ENCODE measurements around the gene SAA4. TPM values are rescaled to one million over a fixed set of nuclear protein-coding genes. Genes with fewer than 3 reads are reported as not detected.
"Not testable (repeated sequence)": the region's sequence is repeated elsewhere in the genome, so short reads cannot be mapped to it uniquely, and the experiment has no call there.

SAA4 gene
- total RNA-seq, 1 experiment from 2014 or later = not detected

DNA sequence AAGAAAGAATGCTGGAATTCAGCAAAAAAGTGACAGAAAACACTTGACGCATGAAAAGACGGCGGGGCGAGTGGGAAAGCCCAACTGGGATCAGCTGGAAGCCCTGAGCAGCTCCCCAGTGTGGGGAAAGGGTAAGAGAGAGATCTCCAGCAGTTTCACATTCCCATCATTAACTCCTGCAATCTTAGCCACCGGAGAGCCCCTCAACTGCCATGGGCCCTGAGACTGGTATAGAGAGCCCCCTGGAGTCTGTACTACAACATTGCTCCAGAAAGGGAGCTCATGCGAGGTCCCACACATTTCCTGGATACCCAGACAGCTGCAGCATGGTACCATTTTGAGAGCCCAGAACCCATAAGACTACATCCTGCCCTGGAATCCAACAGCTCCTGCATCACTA is 32.9 kb downstream of the SAA4 start:
- POLR2A ChIA-PET = interaction anchor here (1.0 kb wide), 1 partner anchor 9 kb away, joined by 4 read pairs; no protein-coding TSS in a partner anchor
- no peak overlapping the region for H3K4me2 ChIP-seq (ENCODE audit: low read length)

DNA sequence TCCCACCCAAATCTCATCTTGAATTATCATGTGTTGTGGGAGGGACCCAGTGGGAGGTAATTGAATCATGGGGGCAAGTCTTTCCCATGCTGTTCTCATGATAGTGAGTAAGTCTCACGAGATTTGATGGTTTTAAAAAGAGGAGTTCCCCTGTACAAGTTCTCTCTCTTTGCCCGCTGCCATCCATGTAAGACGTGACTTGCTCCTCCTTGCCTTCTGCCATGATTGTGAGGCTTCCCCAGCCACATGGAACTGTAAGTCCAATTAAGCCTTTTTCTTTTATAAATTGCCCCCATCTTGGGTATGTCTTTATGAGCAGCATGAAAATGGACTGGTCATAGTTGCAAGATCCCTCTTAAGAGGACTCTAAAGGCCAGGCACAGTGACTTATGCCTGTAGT is 38.9 kb downstream of the SAA4 start:
- ATAC-seq; H3K9me3 ChIP-seq (ENCODE audit: control insufficient read depth in 1 of 2, insufficient read depth in 1 of 2, low read depth in 1 of 2, low read length in 2 of 2); H3K27me3 ChIP-seq (ENCODE audit: insufficient read depth, low read length); H4K20me1 ChIP-seq (ENCODE audit: insufficient read depth); H3K4me3 ChIP-seq (replicated peaks in 1 of 2; ENCODE audit: low read depth in 1 of 2, low read length in 2 of 2); H3K79me2 ChIP-seq (ENCODE audit: insufficient read depth, low read length); DNase-seq (ENCODE audit: low read depth, low spot score); H3K27ac ChIP-seq (ENCODE audit: low read depth, low read length); H3K9me2 ChIP-seq (ENCODE audit: insufficient read depth); RAD21 ChIA-PET (ENCODE audit: low non-redundant PET in 1 of 2, low total read pairs in 2 of 2, uncharacterized antibody in 2 of 2, unreplicated experiment in 2 of 2); BruUV-seq (replicated peaks); POLR2A ChIA-PET; H2AFZ ChIP-seq (ENCODE audit: low read depth, low read length, poor library complexity, severe bottlenecking); H3K36me3 ChIP-seq (ENCODE audit: control insufficient read depth in 1 of 2, insufficient read depth in 2 of 2, low read length in 2 of 2); intact Hi-C loops (cut with micrococcal nuclease); CTCF ChIA-PET; H3K9ac ChIP-seq (ENCODE audit: low read length); H3K4me1 ChIP-seq (ENCODE audit: control insufficient read depth in 1 of 2, insufficient read depth in 2 of 2, low read length in 2 of 2); H3K4me2 ChIP-seq (ENCODE audit: low read length): not testable (repeated sequence)

More for the DNA sequence above, 32.9 kb downstream of the SAA4 start:
- CTCF ChIA-PET = interaction anchor here (0.5 to 1.9 kb wide), 17 partner anchors 9 to 473 kb away, joined by 3 to 40 read pairs (median 4); no protein-coding TSS in a partner anchor
- Histone ChIP-seq H3K79me2 (ENCODE audit: insufficient read depth, low read length) (no peaks in the 10 kb centered on the region), H4K20me1 (ENCODE audit: insufficient read depth) (no peaks in the 10 kb centered on the region), H3K4me1 (ENCODE audit: control insufficient read depth in 1 of 2, insufficient read depth in 2 of 2, low read length in 2 of 2) (no peaks in the 10 kb centered on the region), H3K9ac (ENCODE audit: low read length) (no peak overlapping the region), H3K9me3 (ENCODE audit: control insufficient read depth in 1 of 2, insufficient read depth in 1 of 2, low read depth in 1 of 2, low read length in 2 of 2) (no peaks in the 10 kb centered on the region), H3K27ac (ENCODE audit: low read depth, low read length) (no peak overlapping the region), H2AFZ (ENCODE audit: low read depth, low read length, poor library complexity, severe bottlenecking) (no peak overlapping the region), H3K4me3 (replicated peaks in 1 of 2; ENCODE audit: low read depth in 1 of 2, low read length in 2 of 2) (no peak overlapping the region), H3K9me2 (ENCODE audit: insufficient read depth) (no peaks in the 10 kb centered on the region), H3K36me3 (ENCODE audit: control insufficient read depth in 1 of 2, insufficient read depth in 2 of 2, low read length in 2 of 2) (no peaks in the 10 kb centered on the region), H3K27me3 (ENCODE audit: insufficient read depth, low read length) (no peaks in the 10 kb centered on the region)
- BruUV-seq (replicated peaks) = no TSS peak
- TF ChIP-seq RAD21 (IDR thresholded peaks at IDR 0.05; ENCODE audit: low read depth) = peak; percentile 68
- TF ChIP-seq, protein P1, sequence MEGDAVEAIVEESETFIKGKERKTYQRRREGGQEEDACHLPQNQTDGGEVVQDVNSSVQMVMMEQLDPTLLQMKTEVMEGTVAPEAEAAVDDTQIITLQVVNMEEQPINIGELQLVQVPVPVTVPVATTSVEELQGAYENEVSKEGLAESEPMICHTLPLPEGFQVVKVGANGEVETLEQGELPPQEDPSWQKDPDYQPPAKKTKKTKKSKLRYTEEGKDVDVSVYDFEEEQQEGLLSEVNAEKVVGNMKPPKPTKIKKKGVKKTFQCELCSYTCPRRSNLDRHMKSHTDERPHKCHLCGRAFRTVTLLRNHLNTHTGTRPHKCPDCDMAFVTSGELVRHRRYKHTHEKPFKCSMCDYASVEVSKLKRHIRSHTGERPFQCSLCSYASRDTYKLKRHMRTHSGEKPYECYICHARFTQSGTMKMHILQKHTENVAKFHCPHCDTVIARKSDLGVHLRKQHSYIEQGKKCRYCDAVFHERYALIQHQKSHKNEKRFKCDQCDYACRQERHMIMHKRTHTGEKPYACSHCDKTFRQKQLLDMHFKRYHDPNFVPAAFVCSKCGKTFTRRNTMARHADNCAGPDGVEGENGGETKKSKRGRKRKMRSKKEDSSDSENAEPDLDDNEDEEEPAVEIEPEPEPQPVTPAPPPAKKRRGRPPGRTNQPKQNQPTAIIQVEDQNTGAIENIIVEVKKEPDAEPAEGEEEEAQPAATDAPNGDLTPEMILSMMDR (IDR thresholded peaks at IDR 0.05 in 2 of 3, conservative IDR thresholded peaks at IDR 0.05 in 1 of 3; ENCODE audit: borderline replicate concordance in 1 of 3, insufficient read depth in 1 of 3, low read depth in 2 of 3, low read length in 2 of 3) = peak; percentile 61 to 71 (median 67); a peak in 5 of 6 replicates
- TF ChIP-seq YY1 (IDR thresholded peaks at IDR 0.05; ENCODE audit: extremely low read depth, insufficient replicate concordance, low read depth, low read length) = no peak
- peak; percentile 99 for ATAC-seq
- intact Hi-C loops (cut with micrococcal nuclease) = loop anchor here (1.0 to 5.0 kb wide), 3 partner anchors 33 to 211 kb away; no protein-coding TSS in a partner anchor
- RAD21 ChIA-PET (ENCODE audit: low non-redundant PET in 1 of 2, low total read pairs in 2 of 2, uncharacterized antibody in 2 of 2, unreplicated experiment in 2 of 2) = interaction anchor here (1.0 to 1.2 kb wide), 4 partner anchors 33 to 88 kb away, joined by 3 to 7 read pairs (median 6); no protein-coding TSS in a partner anchor
- DNase-seq (ENCODE audit: low read depth, low spot score) = peak; percentile 8

Data from HCT116 (cell line).